Measurements from ENCODE around the gene TP53.
A peak's percentile ranks its signal among the peaks of the same experiment; 100 is the strongest.
"Not testable (repeated sequence)": the region's sequence is repeated elsewhere in the genome, so short reads cannot be mapped to it uniquely, and the experiment has no call there.

The TP53 gene

DNA sequence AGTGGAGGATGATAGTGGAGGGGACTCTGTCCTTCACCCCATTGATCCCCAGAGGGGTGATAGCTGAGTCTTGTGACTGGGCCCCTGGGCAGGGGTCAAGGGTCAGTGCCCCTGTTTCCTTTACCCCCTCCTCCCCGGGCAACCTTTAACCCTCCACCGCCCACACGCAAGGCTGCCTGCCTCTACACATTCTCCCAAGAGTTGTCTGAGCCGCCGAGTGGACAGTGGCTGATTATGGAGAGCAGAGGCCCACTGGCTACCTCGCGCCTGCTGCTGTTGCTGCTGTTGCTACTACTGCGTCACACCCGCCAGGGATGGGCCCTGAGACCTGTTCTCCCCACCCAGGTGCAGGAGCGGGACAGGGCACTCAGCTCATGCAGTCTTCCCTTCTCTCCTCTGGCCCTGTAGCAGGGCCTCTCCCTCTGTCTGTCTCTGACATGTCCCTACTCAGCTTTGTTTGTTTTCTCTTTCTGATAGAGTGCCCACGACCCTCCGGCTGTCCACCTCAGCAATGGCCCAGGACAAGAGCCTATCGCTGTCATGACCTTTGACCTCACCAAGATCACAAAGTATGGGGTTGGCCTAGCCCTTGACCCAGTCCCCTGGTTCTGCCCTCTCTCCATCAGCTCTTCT, 57.2 kb downstream of the TP53 start, which contains the start of gene SHBG:
SHBG (plus strand) TSS at position 197 of the 633 bp plus-strand sequence; CDS start at position 235, 38 bp downstream.
- DNase-seq = no peak

DNA sequence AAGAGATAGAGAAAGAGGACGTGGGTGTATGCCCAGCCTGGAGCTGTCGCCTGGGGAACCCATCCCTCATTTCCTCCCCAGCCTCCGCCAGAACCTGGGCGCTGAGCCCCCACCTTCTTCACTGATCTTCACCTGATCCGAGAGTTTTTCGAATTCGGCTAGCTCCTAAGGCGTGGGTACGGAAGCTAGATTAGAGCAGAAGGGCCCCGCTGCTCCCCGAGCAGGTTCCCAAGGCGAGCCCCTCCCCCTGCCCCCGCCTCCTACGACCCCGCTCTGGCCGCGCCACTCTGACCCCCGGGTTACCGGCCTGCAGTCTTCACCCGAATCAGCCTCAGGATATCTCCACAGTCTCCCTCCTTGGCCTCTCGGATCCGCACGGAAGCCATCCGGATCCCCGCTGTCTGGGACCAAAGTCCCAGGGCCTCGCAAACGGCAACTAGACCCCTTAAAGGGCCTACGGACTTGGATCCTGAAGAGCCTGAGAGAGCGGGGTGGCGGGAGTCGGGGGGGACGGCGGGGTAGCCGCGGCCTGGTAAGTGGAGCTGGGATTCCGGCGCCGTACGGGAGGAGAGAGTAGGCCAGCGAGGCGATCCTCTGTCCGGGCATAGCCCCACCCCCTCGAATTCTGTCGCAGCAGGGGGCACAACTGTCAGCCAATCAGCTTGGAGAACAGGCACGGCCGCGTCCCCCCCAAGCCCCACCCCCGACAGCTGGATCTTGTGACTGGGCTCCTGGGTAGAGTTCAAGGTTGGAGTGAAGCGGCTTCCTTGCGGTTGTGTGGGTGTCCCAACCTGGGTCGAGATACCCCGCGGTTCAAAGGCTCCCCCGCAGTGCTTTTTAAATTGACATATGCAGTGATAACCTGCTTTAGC, 59.8 kb downstream of the TP53 start, which contains the start of gene SAT2:
SAT2 (minus strand) TSS at position 572 of the 872 bp plus-strand sequence; CDS start at position 386, 186 bp downstream.
- peak; percentile 90 for DNase-seq

DNA sequence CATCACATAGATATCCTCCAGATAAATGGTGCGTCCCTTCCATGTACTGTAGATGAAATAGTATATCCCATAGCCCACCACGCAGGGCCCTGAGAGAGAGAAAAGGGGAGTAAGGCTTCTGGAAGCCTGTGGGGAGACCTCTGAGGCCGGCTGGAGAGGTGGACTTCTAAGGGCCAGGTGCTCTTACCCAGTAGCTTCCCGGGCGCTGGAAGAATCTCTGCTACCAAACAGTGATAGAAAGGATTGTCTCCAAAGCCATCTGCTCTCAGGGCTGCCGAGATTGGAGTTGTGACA, 60.4 kb downstream of the TP53 start:
- DNase-seq = no peak

- DNase-seq = no peak
Observed at GRCh38 chr17:7626307-7626706, 61.0 kb downstream of the TP53 start.

DNA sequence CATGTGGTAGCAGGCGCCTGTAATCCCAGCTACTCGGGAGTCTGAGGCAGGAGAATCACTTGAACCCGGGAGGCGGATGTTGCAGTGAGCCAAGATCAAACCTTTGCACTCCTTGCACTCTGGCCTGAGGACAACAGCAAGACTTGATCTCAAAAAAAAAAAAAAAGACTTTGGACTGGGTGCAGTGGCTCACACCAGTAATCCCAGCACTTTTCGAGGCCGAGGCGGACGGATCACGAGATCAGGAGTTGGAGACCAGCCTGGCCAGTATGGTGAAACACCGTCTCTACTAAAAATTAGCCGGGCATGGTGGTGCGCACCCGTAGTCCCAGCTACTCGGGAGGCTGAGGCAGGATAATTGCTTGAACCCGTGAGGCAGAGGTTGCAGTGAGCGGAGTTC, 61.5 kb downstream of the TP53 start:
- not testable (repeated sequence) for DNase-seq

DNA sequence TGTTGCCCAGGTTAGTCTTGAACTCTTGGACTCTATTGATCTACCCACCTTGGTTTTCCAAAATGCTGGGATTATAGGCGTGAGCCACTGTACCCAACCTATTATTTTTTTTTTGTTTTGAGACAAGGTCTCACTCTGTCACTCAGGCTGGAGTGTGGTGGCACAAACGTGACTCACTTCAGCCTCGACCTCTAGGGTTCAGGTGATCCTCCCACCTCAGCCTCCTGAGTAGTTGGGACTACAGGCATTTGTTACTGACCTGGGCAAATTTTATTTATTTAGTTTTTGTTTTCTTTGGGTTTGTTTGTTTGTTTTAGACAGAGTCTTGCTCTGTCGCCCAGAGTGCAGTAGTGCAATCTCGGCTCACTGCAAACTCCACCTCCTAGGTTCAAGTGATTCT, 63.6 kb downstream of the TP53 start:
- no peak for DNase-seq

- DNase-seq = no peak
Observed at GRCh38 chr17:7620835-7621234, 66.5 kb downstream of the TP53 start.

- DNase-seq = no peak
Observed at GRCh38 chr17:7618608-7619007, 68.7 kb downstream of the TP53 start.

All from NCI-H345 (cell line).